Neuron (in vitro differentiated cells): Measurements from ENCODE around the gene LHPP.

Experiments used
- H2AFZ ChIP-seq: one replicate; pipeline ENCODE4 v1.6.1; 2013; ENCODE audit warnings: low read depth, mild to moderate bottlenecking, inconsistent platforms, low read length, moderate library complexity
- H3K27me3 ChIP-seq: one replicate; pipeline ENCODE4 v1.6.1; 2013; ENCODE audit warnings: low read length; ENCODE audit not compliant: insufficient read depth
- H3K36me3 ChIP-seq: one replicate; pipeline ENCODE4 v1.6.1; 2013; ENCODE audit warnings: low read length; ENCODE audit not compliant: insufficient read depth
- H3K4me1 ChIP-seq: one replicate; pipeline ENCODE4 v1.6.1; 2013; ENCODE audit warnings: low read length; ENCODE audit not compliant: insufficient read depth
- H3K4me3 ChIP-seq: 2 replicates; pipeline ENCODE4 v1.5.1; 2013; ENCODE audit warnings: mild to moderate bottlenecking, low read length, moderate library complexity
- H3K9me3 ChIP-seq: one replicate; pipeline ENCODE4 v1.6.1; 2013; ENCODE audit warnings: low read length

The LHPP gene

DNA sequence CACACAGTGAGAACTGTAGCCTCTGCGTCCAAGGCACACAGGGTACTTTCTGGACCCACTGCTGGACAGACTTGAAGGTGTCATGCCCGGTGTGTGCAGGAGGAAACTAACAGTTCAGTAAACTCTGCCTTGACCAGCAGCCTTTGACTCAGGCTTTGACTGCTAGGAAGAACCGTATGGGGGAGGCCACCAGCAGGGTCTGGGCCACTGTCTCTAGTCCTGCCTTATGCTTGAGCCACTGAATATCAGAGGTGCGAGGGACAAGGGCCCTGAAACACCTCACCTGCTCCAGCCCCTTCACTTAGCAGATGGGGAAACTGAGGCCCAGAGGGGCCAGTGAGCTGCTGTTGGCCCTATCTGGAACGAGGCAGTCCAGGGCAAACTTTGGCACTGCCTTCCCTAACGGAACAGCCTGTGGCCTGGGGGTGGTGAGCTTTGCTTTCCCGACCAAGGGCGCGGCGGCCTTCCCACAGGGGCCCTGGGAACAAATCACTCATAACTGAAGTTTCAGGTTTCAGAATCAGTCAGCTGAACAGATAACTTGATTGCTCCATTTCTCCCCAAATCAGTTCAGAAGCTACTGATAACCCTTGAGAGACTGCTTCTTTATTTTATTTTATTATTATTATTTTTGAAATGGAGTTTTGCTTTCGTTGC lies 152.5 kb downstream of the LHPP start:
- Histone ChIP-seq H2AFZ (no peak overlapping the region), H3K36me3 (no peaks in the 10 kb centered on the region), H3K4me1 (no peaks in the 10 kb centered on the region), H3K27me3 (no peaks in the 10 kb centered on the region), H3K4me3 (no peak overlapping the region), H3K9me3 (no peaks in the 10 kb centered on the region)

GRCh38 chr10:124615259-124615658 lies 153.6 kb downstream of the LHPP start:
- Histone ChIP-seq H3K4me1 (no peaks in the 10 kb centered on the region), H3K9me3 (no peaks in the 10 kb centered on the region), H3K36me3 (no peaks in the 10 kb centered on the region), H3K4me3 (no peak overlapping the region), H3K27me3 (no peaks in the 10 kb centered on the region), H2AFZ (no peak overlapping the region)

DNA sequence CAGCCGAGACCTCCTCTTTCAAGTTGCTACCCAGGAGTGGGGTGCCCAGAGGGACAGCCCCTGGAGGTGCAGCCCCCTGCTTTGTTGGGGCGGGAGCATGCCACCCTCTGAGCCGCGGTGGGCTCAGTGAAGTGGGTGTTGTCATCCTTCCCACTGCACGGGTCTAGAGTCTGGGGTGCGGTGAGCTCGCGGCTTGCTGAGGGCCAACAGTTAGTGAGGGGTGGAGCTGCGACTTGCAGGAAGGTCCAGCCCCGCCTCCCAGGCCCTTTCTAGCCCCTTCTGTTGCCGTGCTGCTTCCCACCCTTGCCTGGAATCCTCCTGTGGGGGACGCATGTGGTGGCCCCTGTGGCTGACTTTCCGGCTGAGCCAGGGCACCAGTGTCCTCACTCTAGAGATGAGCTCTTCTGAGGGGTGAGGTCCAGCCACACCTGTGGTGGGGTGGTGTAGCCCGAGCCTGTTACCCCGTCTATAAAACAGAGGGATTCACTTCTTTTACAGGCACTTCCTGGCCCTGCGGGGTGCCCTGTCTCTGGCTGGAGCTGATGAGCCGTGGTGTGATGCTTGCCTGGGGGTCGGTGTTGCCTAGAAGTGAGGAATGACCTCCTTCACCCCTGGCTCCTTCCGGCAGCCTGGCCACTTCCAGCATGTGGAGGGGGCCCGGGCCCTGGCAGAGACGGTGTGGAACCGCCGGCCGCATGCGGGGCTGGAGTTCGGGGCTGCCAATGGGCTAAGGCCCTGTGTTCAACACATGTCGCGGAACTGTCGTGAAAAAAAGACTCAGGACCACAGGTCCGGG lies 154.6 kb downstream of the LHPP start:
- no peaks in the 10 kb centered on the region for H3K9me3 ChIP-seq
- H3K27me3 ChIP-seq = no peaks in the 10 kb centered on the region
- H3K36me3 ChIP-seq = no peaks in the 10 kb centered on the region

GRCh38 chr10:124616836-124617130 lies 155.2 kb downstream of the LHPP start:
- no peaks in the 10 kb centered on the region for H3K9me3 ChIP-seq
- no peak overlapping the region for H3K4me3 ChIP-seq
- no peaks in the 10 kb centered on the region for H3K4me1 ChIP-seq
- H3K27me3 ChIP-seq = no peaks in the 10 kb centered on the region
- no peak overlapping the region for H2AFZ ChIP-seq
- H3K36me3 ChIP-seq = no peaks in the 10 kb centered on the region

More for the DNA sequence above, 154.6 kb downstream of the LHPP start:
- Histone ChIP-seq H3K4me1 (no peaks in the 10 kb centered on the region), H2AFZ (no peak overlapping the region), H3K4me3 (no peak overlapping the region)

GRCh38 chr10:124618470-124619073 lies 156.9 kb downstream of the LHPP start:
- no peak overlapping the region for H3K4me3 ChIP-seq
- H2AFZ ChIP-seq = no peak overlapping the region
- H3K4me1 ChIP-seq = no peaks in the 10 kb centered on the region
- no peaks in the 10 kb centered on the region for H3K9me3 ChIP-seq
- H3K36me3 ChIP-seq = peaks cover 7% of the 10 kb centered on the region
- H3K27me3 ChIP-seq = no peaks in the 10 kb centered on the region

DNA sequence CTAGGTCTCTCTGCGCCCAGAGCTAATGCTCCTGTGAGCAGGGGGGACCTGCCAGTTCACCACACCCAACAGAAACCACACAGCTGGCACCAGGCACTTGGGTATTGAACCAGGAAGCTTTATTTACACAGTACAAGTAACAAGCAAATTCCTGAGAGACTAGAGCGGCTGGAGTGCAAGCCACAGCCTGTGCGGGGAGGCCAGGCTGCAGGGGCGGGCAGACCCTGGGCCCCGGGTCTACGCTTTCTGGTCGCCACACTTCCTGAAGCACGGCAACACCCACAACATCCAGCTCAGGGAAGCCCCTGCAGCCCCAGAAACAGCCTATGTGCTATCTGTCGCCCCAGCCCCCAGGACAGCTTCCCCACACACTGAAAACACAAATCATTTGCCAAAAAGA lies 157.6 kb downstream of the LHPP start:
- no peaks in the 10 kb centered on the region for H3K27me3 ChIP-seq
- no peak overlapping the region for H3K4me3 ChIP-seq
- H2AFZ ChIP-seq = no peak overlapping the region
- no peaks in the 10 kb centered on the region for H3K9me3 ChIP-seq
- H3K4me1 ChIP-seq = no peaks in the 10 kb centered on the region
- H3K36me3 ChIP-seq = peaks cover 9% of the 10 kb centered on the region

DNA sequence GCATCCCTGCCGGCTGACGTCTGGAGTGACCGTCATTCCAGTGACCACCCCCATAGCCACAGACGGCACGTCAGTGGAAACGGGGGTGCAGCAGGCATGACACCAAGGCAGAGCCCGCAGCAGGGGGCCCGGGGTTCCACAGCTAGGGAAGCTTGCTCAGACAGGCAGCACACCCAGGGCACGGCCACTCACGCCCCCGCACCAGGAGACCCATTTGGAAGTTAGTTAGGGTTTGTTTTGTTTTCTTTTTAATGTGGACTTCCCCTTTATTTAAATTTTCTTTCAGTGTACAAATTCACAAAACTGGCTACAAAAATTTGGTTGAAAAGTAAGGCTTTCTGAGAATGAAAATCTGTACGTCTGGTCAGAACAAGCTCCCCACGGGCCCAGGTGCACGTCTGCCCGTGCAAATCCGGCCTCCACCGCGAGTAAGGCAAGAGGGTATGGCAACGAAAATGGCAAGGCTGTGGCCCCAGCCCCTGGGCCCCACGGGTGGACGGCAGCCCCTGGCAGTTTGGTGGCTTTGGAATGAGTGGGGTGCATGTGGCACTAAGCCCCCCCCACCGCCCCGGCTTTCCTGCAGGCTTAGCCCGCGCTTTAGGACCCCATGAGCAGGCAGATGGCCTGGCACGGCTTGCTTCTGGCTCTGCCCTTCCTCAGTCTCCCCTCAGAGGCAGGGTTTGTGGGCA lies 158.3 kb downstream of the LHPP start:
- Histone ChIP-seq H3K4me3 (no peak overlapping the region), H3K4me1 (no peaks in the 10 kb centered on the region)

DNA sequence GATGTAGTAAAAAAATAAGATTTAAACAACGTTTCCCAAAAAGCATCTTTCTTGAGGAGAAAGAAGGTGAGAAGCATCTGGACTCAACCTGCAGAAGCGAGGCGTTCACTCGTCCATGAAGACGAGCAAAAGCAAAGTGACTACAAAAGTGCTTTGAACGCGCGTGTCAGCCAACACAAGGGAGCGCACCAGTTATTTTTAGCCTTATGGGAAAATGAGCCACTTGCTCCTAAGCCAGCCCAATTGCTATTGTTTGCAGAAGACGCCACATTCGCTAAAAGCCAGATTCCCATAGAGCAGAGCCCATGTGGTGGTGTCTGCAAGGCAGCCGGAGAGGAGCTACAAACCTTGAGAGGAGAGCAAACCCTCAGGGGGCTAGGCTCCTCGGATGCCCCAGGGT lies 160.0 kb downstream of the LHPP start:
- Histone ChIP-seq H3K27me3 (no peaks in the 10 kb centered on the region), H3K9me3 (no peaks in the 10 kb centered on the region), H2AFZ (no peak overlapping the region), H3K4me3 (no peak overlapping the region), H3K4me1 (no peaks in the 10 kb centered on the region), H3K36me3 (peaks cover 9% of the 10 kb centered on the region)

More for the DNA sequence above, 158.3 kb downstream of the LHPP start:
- Histone ChIP-seq H2AFZ (no peak overlapping the region), H3K27me3 (no peaks in the 10 kb centered on the region), H3K36me3 (peaks cover 9% of the 10 kb centered on the region), H3K9me3 (no peaks in the 10 kb centered on the region)

GRCh38 chr10:124622158-124622557 lies 160.5 kb downstream of the LHPP start:
- H3K4me3 ChIP-seq = no peak overlapping the region
- no peaks in the 10 kb centered on the region for H3K27me3 ChIP-seq
- peaks cover 9% of the 10 kb centered on the region for H3K36me3 ChIP-seq
- no peaks in the 10 kb centered on the region for H3K9me3 ChIP-seq
- H3K4me1 ChIP-seq = no peaks in the 10 kb centered on the region
- H2AFZ ChIP-seq = no peak overlapping the region

DNA sequence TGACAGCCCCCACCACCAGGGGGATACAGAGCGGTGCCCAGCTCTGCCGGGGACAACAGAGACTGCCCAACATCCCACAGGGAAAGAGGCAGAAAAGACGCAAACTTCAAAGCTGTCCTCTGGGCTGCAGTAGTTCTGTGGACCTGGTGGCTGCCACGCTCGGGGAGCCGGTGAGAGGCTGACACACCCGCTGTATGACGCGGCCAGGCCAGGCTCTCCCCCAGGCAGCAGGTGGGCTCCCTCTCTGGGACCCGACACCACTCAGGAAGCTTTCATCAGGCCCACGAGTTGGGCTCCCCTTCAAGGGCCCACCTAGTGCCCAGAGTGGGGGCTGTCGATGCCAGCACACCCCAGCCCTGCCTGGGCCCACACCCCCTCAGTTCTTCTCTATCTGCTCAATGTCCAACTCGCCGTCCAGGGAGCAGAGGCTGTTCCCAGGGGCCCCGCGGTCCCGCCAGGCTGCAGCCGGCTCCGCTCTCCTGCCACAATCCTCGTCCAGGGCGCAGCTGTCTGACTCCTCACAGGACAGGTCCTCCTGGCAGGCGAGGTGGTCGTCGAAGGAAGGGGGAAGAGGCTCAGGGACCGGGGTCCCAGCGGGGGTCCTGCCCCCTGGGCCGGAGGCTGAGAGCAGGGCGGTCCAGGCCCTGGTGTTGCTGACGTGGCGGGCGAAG lies 161.4 kb downstream of the LHPP start:
- H3K4me3 ChIP-seq = no peak overlapping the region
- no peaks in the 10 kb centered on the region for H3K27me3 ChIP-seq
- H2AFZ ChIP-seq = no peak overlapping the region
- H3K36me3 ChIP-seq = peaks cover 9% of the 10 kb centered on the region
- H3K4me1 ChIP-seq = no peaks in the 10 kb centered on the region
- no peaks in the 10 kb centered on the region for H3K9me3 ChIP-seq

- Histone ChIP-seq H2AFZ (no peak overlapping the region), H3K27me3 (no peaks in the 10 kb centered on the region), H3K4me1 (no peaks in the 10 kb centered on the region), H3K4me3 (no peak overlapping the region), H3K36me3 (peaks cover 9% of the 10 kb centered on the region), H3K9me3 (no peaks in the 10 kb centered on the region)
Measured at GRCh38 chr10:124624006-124624405, 162.4 kb downstream of the LHPP start.

GRCh38 chr10:124624466-124624865 lies 162.8 kb downstream of the LHPP start:
- Histone ChIP-seq H3K4me3 (no peak overlapping the region), H3K36me3 (peaks cover 9% of the 10 kb centered on the region), H3K27me3 (no peaks in the 10 kb centered on the region)

DNA sequence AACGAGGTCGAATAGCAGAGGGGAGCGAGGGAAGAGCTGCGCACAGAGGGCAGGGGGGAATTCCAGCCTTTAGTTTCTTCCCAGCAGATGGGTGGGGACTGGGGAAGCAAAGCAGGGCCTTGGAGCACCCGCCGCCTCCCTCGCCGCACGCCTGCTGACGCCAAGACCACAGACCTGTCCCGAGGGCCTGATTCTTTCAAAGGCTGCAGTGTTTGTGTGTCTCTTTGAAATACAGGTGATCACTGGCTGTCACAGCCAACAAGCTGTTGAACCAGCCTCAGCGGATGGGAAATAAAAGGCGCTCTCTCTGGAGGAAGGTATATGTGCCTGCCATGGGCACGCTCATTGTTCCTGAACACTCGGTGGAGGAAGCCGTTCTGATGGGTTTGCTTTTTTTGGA lies 163.3 kb downstream of the LHPP start:
- Histone ChIP-seq H3K27me3 (no peaks in the 10 kb centered on the region), H3K4me1 (no peaks in the 10 kb centered on the region), H3K4me3 (no peak overlapping the region), H3K36me3 (peaks cover 9% of the 10 kb centered on the region), H3K9me3 (no peaks in the 10 kb centered on the region), H2AFZ (no peak overlapping the region)

More at GRCh38 chr10:124624466-124624865, 162.8 kb downstream of the LHPP start:
- Histone ChIP-seq H3K4me1 (no peaks in the 10 kb centered on the region), H2AFZ (no peak overlapping the region), H3K9me3 (no peaks in the 10 kb centered on the region)
